AG09319 (cell line): Measurements from ENCODE around the gene GFRA1.

Experiments used
- DNase-seq: peaks from one replicate; pipeline ENCODE4 v3.0.0-alpha.2; 2010; ENCODE audit warnings: low read depth; ENCODE audit errors: extremely low read depth
- TF ChIP-seq, protein P1 (sequence below): IDR thresholded peaks from 2 replicates; pipeline ENCODE4 v1.5.1; 2011; ENCODE audit warnings: low read depth, mild to moderate bottlenecking, inconsistent platforms, low read length, moderate library complexity

GFRA1 gene, protein sequence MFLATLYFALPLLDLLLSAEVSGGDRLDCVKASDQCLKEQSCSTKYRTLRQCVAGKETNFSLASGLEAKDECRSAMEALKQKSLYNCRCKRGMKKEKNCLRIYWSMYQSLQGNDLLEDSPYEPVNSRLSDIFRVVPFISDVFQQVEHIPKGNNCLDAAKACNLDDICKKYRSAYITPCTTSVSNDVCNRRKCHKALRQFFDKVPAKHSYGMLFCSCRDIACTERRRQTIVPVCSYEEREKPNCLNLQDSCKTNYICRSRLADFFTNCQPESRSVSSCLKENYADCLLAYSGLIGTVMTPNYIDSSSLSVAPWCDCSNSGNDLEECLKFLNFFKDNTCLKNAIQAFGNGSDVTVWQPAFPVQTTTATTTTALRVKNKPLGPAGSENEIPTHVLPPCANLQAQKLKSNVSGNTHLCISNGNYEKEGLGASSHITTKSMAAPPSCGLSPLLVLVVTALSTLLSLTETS

GRCh38 chr10:116272440-116273283 is at the start of gene GFRA1:
Gene GFRA1 (minus strand): TSS chr10:116273206. CDS start chr10:116272029, 1,177 bp downstream.
- DNase-seq: no peak
- TF ChIP-seq, protein P1, sequence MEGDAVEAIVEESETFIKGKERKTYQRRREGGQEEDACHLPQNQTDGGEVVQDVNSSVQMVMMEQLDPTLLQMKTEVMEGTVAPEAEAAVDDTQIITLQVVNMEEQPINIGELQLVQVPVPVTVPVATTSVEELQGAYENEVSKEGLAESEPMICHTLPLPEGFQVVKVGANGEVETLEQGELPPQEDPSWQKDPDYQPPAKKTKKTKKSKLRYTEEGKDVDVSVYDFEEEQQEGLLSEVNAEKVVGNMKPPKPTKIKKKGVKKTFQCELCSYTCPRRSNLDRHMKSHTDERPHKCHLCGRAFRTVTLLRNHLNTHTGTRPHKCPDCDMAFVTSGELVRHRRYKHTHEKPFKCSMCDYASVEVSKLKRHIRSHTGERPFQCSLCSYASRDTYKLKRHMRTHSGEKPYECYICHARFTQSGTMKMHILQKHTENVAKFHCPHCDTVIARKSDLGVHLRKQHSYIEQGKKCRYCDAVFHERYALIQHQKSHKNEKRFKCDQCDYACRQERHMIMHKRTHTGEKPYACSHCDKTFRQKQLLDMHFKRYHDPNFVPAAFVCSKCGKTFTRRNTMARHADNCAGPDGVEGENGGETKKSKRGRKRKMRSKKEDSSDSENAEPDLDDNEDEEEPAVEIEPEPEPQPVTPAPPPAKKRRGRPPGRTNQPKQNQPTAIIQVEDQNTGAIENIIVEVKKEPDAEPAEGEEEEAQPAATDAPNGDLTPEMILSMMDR: no peak

GRCh38 chr10:116316503-116316902 is 43.5 kb upstream of the GFRA1 start:
- TF ChIP-seq, protein P1: no peak
- no peak for DNase-seq

DNA sequence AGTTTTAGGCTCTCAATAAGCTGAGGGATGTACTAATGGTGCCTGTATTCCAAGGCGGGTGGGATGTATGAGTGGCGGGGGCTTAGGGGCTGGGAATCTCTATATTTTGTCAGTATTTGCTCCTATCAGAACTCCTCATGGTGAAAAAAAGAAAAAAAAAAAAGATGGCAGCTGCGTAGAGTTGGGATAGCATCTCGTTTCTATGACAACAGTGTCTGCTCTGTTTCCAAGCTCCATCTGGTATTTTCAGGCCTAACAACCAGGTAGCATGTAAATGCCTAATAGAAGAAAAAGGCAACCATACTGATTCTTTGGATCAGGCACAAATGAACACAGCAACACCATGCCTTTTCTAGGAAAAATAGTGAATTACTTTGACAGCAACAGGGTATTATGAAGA is 39.5 kb upstream of the GFRA1 start:
- no peak for DNase-seq
- TF ChIP-seq, protein P1: no peak

DNA sequence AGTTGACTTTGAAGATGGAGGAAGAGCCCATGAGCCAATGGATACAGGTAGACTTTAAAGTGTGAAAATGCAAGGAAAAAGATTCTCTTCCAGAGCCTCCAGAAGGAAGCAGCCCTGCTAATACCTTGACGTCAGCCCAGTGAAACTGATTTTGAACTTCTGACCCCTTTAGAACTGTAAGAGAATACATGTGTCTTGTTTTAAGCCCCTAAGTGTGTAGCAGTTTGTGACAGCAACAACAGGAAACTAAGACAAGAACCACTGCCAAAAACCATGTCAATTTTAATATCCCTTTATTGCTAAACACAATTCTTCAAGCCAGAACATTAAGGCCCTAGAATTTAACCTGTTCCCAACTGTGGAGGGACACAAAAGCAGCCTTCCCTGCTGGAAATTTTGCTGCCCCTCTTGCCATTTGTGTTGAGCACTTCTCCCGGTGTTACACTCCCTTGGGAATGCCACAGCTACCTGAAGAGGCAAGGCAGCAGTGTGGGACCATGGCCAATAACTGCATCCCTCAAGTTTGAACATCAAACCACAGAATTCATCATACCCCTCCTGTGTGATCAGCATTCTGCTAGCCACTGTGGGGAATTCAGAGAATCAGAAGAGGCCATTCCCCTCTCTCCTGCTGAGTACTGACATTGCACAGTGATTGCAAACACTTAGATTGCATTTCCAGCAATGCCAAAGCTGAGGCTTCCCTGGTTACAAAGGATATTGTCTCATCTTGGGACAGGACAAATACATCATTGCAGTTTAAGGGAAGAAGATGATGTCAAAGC is 38.9 kb upstream of the GFRA1 start:
- no peak for DNase-seq
- TF ChIP-seq, protein P1: no peak

DNA sequence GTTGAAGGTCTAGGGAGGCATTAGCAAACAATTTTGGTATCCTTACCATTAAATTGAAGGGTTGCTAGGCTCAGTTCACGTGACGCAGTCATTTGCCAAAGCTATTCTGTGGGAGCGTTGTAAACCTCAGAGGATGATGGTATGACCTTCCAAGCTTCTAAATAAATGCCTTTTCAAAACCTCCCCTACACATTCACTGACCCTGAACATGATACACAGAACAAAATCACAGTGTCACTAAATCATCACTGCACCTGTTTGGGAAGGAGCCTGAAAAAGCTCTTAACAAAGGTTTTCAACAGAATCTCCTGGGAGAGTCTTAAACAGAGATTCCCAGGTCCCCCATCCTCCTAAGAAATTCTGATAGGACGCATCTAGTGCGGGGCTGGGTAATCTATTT is 38.0 kb upstream of the GFRA1 start:
- TF ChIP-seq, protein P1: no peak
- no peak for DNase-seq

- DNase-seq: no peak
- TF ChIP-seq, protein P1: no peak
Measured at GRCh38 chr10:116307455-116307854, 34.4 kb upstream of the GFRA1 start.
